ENCODE results near the gene DUSP28.

GRCh38 chr2:240530181-240530580 is 30.0 kb upstream of the DUSP28 start:
- TF ChIP-seq TBP (CRISPR knock-in tag; IDR thresholded peaks at IDR 0.05), result no peak
- no peak for TF ChIP-seq PRMT3 (CRISPR knock-in tag; IDR thresholded peaks at IDR 0.05; ENCODE audit: borderline replicate concordance, low read depth)
- no peak for TF ChIP-seq ZNF12 (CRISPR knock-in tag; IDR thresholded peaks at IDR 0.05)
